Spleen (tissue), 11 donors: ENCODE data around the gene S100A13. TPM values are rescaled to one million over a fixed set of nuclear protein-coding genes. Genes with fewer than 3 reads are reported as not detected.
"Not testable (repeated sequence)": the region's sequence is repeated elsewhere in the genome, so short reads cannot be mapped to it uniquely, and the experiment has no call there.

Experiments
- DNase-seq: peaks from one replicate; pipeline ENCODE4 v3.0.0-alpha.2; 2020
- H3K27ac ChIP-seq, 8 donors: fragments of 200-600 bp; sonication (generic) in 7 of 8; 1 replicate in 4 of 8; 2 replicates in 4 of 8; pipeline versions ENCODE4 v1.5.0 to v1.8.0; 2016 to 2021; ENCODE audit warnings: inconsistent platforms in 4 of 8, mild to moderate bottlenecking in 4 of 8, moderate library complexity in 1 of 8
- H3K27me3 ChIP-seq, 7 donors: fragments of 200-600 bp; sonication (generic) in 6 of 7; replicated peaks in 1 of 7; 1 replicate in 4 of 7; 2 replicates in 3 of 7; pipeline versions ENCODE4 v1.5.0 to v1.8.0; 2016 to 2021; ENCODE audit warnings: inconsistent platforms in 3 of 7, mild to moderate bottlenecking in 1 of 7
- H3K36me3 ChIP-seq, 6 donors: fragments of 200-600 bp; sonication (generic) in 5 of 6; 1 replicate in 4 of 6; 2 replicates in 2 of 6; pipeline versions ENCODE4 v1.5.0 to v1.8.0; 2016 to 2021; ENCODE audit warnings: inconsistent platforms in 2 of 6
- H3K4me1 ChIP-seq, 6 donors: fragments of 200-600 bp; sonication (generic) in 5 of 6; 1 replicate in 3 of 6; 2 replicates in 3 of 6; pipeline versions ENCODE4 v1.5.0 to v1.8.0; 2016 to 2021; ENCODE audit warnings: inconsistent platforms in 3 of 6
- H3K4me3 ChIP-seq, 8 donors: fragments of 200-600 bp; sonication (generic) in 7 of 8; 1 replicate in 4 of 8; 2 replicates in 4 of 8; pipeline versions ENCODE4 v1.5.0 to v1.8.0; 2016 to 2021; ENCODE audit warnings: inconsistent platforms in 4 of 8, mild to moderate bottlenecking in 4 of 8, moderate library complexity in 2 of 8
- H3K9me3 ChIP-seq, 8 donors: fragments of 200-600 bp; sonication (generic) in 7 of 8; 1 replicate in 4 of 8; 2 replicates in 4 of 8; pipeline versions ENCODE4 v1.5.0 to v1.8.0; 2016 to 2021; ENCODE audit warnings: inconsistent platforms in 4 of 8
- CTCF ChIP-seq, 11 experiments: fragments of 200-600 bp in 7 of 11; fragments of 450-650 bp in 4 of 11; sonication (generic) in 4 of 11; IDR thresholded peaks in 8 of 11; conservative IDR thresholded peaks in 3 of 11; 1 replicate in 7 of 11; 2 replicates in 4 of 11; pipeline versions ENCODE4 v1.4.0 to v1.8.0; 2016 to 2021; ENCODE audit warnings: antibody characterized with exemption in 11 of 11, inconsistent platforms in 4 of 11, mild to moderate bottlenecking in 1 of 11
- POLR2A ChIP-seq, 3 donors: fragments of 450-650 bp; IDR thresholded peaks; one replicate each; pipeline ENCODE4 v1.5.1; 2017; ENCODE audit warnings: antibody characterized with exemption in 3 of 3, mild to moderate bottlenecking in 1 of 3
- POLR2AphosphoS5 ChIP-seq, 3 donors: sonication (generic); formaldehyde crosslinking; IDR thresholded peaks; one replicate each; pipeline ENCODE4 v1.5.1; 2017; ENCODE audit warnings: antibody characterized with exemption in 3 of 3
- WGBS, 5 donors: extraction: QIAGEN DNeasy Blood & Tissue Kit in 3 of 5; methylation state at CpG; one replicate each; pipeline versions ENCODE4 v1.1.5 to v1.1.7; 2013 to 2018; 5-methylcytosine and 5-hydroxymethylcytosine counted together
- intact Hi-C: fragments of 100-400 bp; cut with DNase I; formaldehyde crosslinking; loops from one replicate; pipeline ENCODE4 v1.15.0; 2023; ENCODE audit warnings: low total_unique reads
- polyA plus RNA-seq, 3 donors: library from polyadenylated mRNA; stranded (reverse); fragments of 200-250 nt; gene quantifications; one replicate each; pipeline ENCODE4 v1.2.1, GENCODE V29; 2013
- total RNA-seq, 7 donors: library from RNA; depleted of rRNA in 3 of 7; stranded (reverse); fragments of >200 nt in 3 of 7; fragmentation: NEBNext Ultra II Directional in 4 of 7; extraction: Animal tissue kit (Norgen Biotek cat#: 25700) in 4 of 7; gene quantifications; one replicate each; pipeline versions ENCODE4 v1.1.0 to v1.2.1, GENCODE V29; 2016 to 2021
- donor health status: healthy with polysubstance abuse.
- donor health status: DM: no; HTN: no; CAD: no; lungs with moderate emphysema.
- donor health status: DM: no; HTN: no; CAD: no.
- donor health status: Bipolar disorder and iron deficiency.
- donor health status: healthy.
- donor health status: DM: no; HTN: no; CAD: no.
- donor health status: DM: yes; HTN: yes; CAD: no.

The S100A13 gene
- total and polyA plus RNA-seq, 10 donors, result 48.8 to 146 (median 75.5) TPM

- no peak overlapping the region for H3K4me3 ChIP-seq
- TF ChIP-seq CTCF (IDR thresholded peaks at IDR 0.05 in 8 of 11, conservative IDR thresholded peaks at IDR 0.05 in 3 of 11) (no peak), POLR2A (IDR thresholded peaks at IDR 0.05) (no peak), POLR2AphosphoS5 (IDR thresholded peaks at IDR 0.05) (no peak)
- intact Hi-C loops, result no loop called here
- H3K4me1 ChIP-seq, result peaks cover 0 to 16% (median 5%) of the 10 kb centered on the region in 6 donors
- H3K9me3 ChIP-seq, result no peaks in the 10 kb centered on the region
- peak; percentile 18 for DNase-seq
- H3K27ac ChIP-seq, result peak overlapping the region in 3 of 8 donors; percentile 14 to 44 (median 32)
- no peaks in the 10 kb centered on the region for H3K36me3 ChIP-seq
- peaks cover 0 to 18% (median 0%) of the 10 kb centered on the region in 7 donors for H3K27me3 ChIP-seq
These were observed 48.8 kb downstream of the S100A13 start for GRCh38 chr1:153578490-153578889.

GRCh38 chr1:153577624-153578051 is 49.7 kb downstream of the S100A13 start:
- intact Hi-C loops, result no loop called here

GRCh38 chr1:153577138-153577537 is 50.2 kb downstream of the S100A13 start:
- H3K9me3 ChIP-seq, result no peaks in the 10 kb centered on the region
- no peak for TF ChIP-seq POLR2AphosphoS5 (IDR thresholded peaks at IDR 0.05)
- peaks cover 0 to 18% (median 0%) of the 10 kb centered on the region in 7 donors for H3K27me3 ChIP-seq
- no peak overlapping the region for H3K4me3 ChIP-seq
- H3K4me1 ChIP-seq, result peaks cover 7 to 30% (median 17%) of the 10 kb centered on the region in 6 donors
- H3K36me3 ChIP-seq, result no peaks in the 10 kb centered on the region
- H3K27ac ChIP-seq, result no peak overlapping the region
- 38 to 62% (median 43%) methylated on average over 4 of the region's 4 CpGs for WGBS, 5 donors
- no peak for DNase-seq
- intact Hi-C loops, result no loop called here

More at GRCh38 chr1:153577624-153578051, 49.7 kb downstream of the S100A13 start:
- Histone ChIP-seq H3K4me1 (peaks cover 2 to 25% (median 13%) of the 10 kb centered on the region in 6 donors), H3K27ac (peak overlapping the region in 2 of 8 donors; percentile 14 to 32), H3K9me3 (no peaks in the 10 kb centered on the region), H3K36me3 (no peaks in the 10 kb centered on the region), H3K4me3 (no peak overlapping the region), H3K27me3 (peaks cover 0 to 18% (median 0%) of the 10 kb centered on the region in 7 donors)
- DNase-seq, result peak; percentile 70
- 75 to 83% (median 76%) methylated on average over 9 of the region's 9 CpGs for WGBS, 5 donors
- TF ChIP-seq POLR2A (IDR thresholded peaks at IDR 0.05) (no peak), POLR2AphosphoS5 (IDR thresholded peaks at IDR 0.05) (no peak), CTCF (IDR thresholded peaks at IDR 0.05 in 8 of 11, conservative IDR thresholded peaks at IDR 0.05 in 3 of 11) (no peak)

GRCh38 chr1:153575497-153575896 is 51.8 kb downstream of the S100A13 start:
- peaks cover 8 to 37% (median 19%) of the 10 kb centered on the region in 6 donors for H3K4me1 ChIP-seq
- H3K4me3 ChIP-seq, H3K9me3 ChIP-seq, H3K36me3 ChIP-seq, H3K27ac ChIP-seq, intact Hi-C loops, DNase-seq: not testable (repeated sequence)
- 79 to 84% (median 80%) methylated on average over 9 to 10 of the region's 10 CpGs for WGBS, 5 donors
- peaks cover 0 to 18% (median 0%) of the 10 kb centered on the region in 7 donors for H3K27me3 ChIP-seq

GRCh38 chr1:153575081-153575491 is 52.2 kb downstream of the S100A13 start:
- peak; percentile 62 for DNase-seq
- H3K27me3 ChIP-seq, result peaks cover 0 to 18% (median 0%) of the 10 kb centered on the region in 7 donors
- WGBS, 5 donors, result 88 to 95% (median 93%) methylated on average over 16 to 35 of the region's 35 CpGs
- H3K9me3 ChIP-seq, H3K4me3 ChIP-seq, intact Hi-C loops, H3K36me3 ChIP-seq, H3K27ac ChIP-seq: not testable (repeated sequence)
- H3K4me1 ChIP-seq, result peaks cover 8 to 37% (median 19%) of the 10 kb centered on the region in 6 donors
